Erythroblast (primary cell): Measurements from ENCODE around the gene RNF182.

ENCODE experiments used
- GATA1 ChIP-seq: IDR thresholded peaks from 2 replicates; pipeline ENCODE4 v1.6.1; 2011; ENCODE audit warnings: low read depth, mild to moderate bottlenecking, control low read depth, low read length, moderate library complexity
- POLR2A ChIP-seq: IDR thresholded peaks from 2 replicates; pipeline ENCODE4 v1.6.1; 2011; ENCODE audit warnings: mild to moderate bottlenecking, low read length

- no peak for TF ChIP-seq POLR2A
- no peak for TF ChIP-seq GATA1
Observed at GRCh38 chr6:14004258-14004657, 79.5 kb downstream of the RNF182 start.
